HG03135 (cell line): Measurements from ENCODE around the gene AP4E1.
"Not testable (repeated sequence)": the region's sequence is repeated elsewhere in the genome, so short reads cannot be mapped to it uniquely, and the experiment has no call there.

Experiments
- ATAC-seq: cut with Tn5 transposase; IDR thresholded peaks from one replicate; pipeline ENCODE4 v1.9.1; 2021; ENCODE audit warnings: mild to moderate bottlenecking, moderate library complexity; ENCODE audit not compliant: unreplicated experiment

The AP4E1 gene

GRCh38 chr15:50908209-50909009, at the start of gene AP4E1:
Gene AP4E1, plus strand, starts transcription at chr15:50908683. Its CDS starts 96 bp downstream, at chr15:50908779.
- peak; percentile 59 for ATAC-seq

- no peak for ATAC-seq
Observed at GRCh38 chr15:50860824-50861223, 47.7 kb upstream of the AP4E1 start.

DNA sequence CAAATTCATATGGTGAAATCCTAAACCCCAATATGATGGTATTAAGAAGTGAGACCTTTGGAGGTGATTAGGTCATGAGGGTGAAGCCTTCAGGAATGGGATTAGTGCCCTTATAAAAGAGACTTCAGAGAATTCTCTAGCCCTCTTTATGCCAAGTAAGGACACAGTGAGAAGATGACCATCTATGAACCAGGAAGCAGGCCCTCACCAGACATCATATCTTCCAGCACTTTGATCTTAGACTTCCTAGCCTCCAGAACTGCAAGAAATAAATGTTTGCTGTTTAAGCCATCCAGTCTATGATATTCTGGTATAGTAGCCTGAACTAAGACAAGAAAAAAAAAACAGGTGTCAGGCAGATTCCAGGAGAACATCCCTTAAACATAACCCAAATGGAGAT, 45.9 kb upstream of the AP4E1 start:
- ATAC-seq, result no peak

DNA sequence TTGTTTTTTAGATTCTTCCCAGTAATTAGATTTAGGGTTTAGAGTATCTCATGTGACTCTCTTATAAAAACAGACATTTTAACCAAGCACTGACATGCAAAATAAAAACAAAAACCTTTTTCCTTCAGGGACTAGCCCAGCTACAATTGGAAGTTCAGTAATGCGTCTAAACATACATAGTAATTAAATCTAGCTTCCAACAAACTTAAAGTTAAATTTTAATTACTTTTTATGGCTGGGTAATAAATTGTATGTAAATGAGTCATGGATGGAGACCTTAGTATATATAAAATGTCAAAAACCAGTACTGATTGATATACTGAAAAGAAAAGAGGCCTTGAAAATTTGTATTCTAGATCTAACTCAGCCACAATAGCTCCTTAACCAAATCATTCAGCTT, 43.6 kb upstream of the AP4E1 start:
- no peak for ATAC-seq

- ATAC-seq, result no peak
Observed at GRCh38 chr15:50865515-50866353, 42.7 kb upstream of the AP4E1 start.

DNA sequence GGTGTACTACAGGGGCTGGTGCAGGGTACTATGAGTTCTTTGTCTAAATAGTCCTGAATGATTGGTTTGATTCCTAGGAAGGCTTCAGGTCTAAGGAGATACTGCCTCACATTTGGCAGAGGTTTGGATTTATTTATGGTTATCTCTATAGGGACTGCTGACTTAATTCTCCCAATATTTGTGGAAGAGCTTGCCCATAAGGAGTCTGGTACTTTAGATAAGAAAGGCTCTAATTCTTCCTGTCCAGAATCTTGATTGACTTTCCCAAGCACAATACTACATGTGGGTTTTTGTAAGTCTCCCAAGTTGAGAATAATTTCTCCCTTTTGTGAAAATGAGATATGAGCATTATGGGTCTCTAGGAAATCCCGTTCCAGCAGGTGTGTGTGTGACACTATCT, 36.7 kb upstream of the AP4E1 start:
- no peak for ATAC-seq

- ATAC-seq, result no peak
Observed at GRCh38 chr15:50872832-50873426, 35.6 kb upstream of the AP4E1 start.

DNA sequence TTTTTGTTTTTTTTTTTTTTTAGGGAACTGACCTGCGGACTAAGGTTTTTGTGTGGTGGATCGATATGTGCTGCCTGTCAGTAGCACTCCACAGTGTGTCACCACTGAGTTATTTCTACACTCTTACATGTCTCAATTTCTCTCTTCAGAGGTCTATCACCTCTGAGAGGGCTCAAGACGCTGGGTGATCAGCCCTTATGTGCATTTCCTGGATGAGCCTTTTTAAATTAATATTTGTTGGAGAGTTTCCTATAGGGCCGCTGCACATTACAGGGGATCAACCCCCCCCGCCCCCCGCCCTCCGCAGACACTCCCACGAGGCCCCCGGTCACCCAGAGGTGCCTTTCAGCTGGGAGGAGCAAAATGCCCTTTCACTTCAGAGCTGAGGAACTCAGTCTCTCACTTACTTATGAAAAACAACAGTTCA, 34.5 kb upstream of the AP4E1 start:
- ATAC-seq, result peak; percentile 68

DNA sequence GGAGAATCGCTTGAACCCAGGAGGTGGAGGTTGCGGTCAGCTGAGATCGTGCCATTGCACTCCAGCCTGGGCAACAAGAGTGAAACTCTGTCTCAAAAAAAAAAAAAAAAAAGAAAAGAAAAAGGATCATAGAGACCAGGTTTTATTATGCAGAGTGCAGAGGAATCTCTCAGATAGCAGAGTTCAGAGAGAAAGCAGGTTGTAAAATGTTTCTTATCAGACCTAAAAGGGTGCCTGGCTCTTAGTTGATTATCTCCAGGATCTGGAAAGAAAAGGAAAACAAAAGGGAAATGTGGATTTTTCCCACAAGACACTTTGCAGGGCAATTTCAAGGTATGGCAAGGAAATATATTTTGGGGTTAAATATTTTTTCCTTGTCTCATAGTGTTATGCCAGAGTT, 33.2 kb upstream of the AP4E1 start:
- not testable (repeated sequence) for ATAC-seq

DNA sequence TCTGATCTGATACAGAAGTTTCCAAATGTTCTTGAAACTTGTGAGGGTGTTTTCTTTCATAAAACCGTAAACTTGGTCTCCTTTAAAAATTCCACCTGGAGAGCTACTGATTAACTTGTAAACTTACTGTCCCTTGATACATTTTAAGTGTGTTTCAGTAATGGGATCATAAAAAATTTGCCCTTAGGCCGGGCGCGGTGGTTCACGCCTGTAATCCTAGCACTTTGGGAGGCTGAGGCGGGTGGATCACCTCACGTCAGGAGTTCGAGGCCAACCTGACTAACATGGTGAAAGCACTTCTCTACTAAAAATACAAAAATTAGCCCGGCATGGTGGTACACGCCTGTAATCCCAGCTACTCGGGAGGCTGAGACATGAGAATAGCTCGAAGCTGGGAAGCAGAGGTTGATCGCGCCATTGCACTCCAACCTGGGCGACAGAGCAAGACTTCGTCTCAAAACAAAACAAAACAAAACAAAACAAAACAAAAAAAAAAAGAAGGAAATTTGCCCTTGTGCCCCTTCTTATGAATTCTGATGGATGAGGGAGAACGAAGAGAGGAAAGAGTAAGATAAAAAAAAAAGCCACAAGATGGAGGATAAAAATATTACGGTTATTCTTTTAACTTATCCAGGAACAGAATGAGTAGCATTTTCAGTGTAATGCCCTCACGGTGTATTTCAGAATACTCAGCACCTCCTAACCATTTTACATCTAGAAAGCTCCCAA, 32.1 kb upstream of the AP4E1 start:
- no peak for ATAC-seq

- no peak for ATAC-seq
Observed at GRCh38 chr15:50876989-50877360, 31.5 kb upstream of the AP4E1 start.

- ATAC-seq, result peak; percentile 56
Observed at GRCh38 chr15:50879016-50879617, 29.4 kb upstream of the AP4E1 start.

DNA sequence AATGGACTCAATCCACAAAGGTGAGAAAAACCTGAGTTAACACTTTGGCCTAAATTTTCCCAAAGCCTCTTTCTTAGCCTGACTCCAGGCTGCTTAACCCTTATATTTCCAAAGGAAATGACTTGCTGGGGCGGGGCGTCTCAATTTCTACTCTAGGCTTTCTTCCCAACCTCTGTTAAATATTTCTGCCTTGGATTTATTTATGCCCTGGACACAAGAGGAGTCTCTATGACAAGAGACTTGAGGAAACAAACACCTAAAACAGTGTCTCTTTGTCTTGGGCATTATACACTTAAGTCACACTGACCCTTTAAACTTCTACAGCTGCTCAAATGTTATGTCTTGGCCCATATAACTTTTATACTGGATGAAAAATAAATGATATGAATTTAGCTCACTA, 28.3 kb upstream of the AP4E1 start:
- ATAC-seq, result no peak

- no peak for ATAC-seq
Observed at GRCh38 chr15:50880651-50881114, 27.8 kb upstream of the AP4E1 start.

GRCh38 chr15:50881121-50882048, 27.1 kb upstream of the AP4E1 start:
- ATAC-seq, result no peak

- no peak for ATAC-seq
Observed at GRCh38 chr15:50883903-50884302, 24.6 kb upstream of the AP4E1 start.

DNA sequence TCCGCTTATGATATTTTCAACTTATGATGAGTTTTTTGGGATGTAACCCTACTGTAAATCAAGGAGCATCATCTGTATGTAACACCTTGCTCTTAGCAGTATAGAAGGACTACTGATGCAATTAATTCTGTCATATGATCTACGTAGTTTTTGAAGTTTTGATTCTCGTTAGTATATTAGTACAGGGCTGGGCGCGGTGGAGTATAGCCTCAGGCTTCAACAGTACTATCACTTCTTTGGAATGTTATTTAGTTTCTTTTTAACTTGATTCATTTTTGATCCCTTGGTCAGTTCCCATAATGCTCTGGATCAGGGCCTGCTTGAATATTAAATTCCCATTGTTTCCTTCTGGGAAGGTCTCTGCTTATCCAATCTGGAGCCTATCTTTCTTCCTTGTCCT, 23.9 kb upstream of the AP4E1 start:
- ATAC-seq, result no peak

GRCh38 chr15:50886139-50886467, 22.4 kb upstream of the AP4E1 start:
- no peak for ATAC-seq

GRCh38 chr15:50886611-50887345, 21.7 kb upstream of the AP4E1 start:
- ATAC-seq, result no peak
